K562 (cell line): ENCODE measurements around the gene TIMP2. TPM values are rescaled to one million over a fixed set of nuclear protein-coding genes. Genes with fewer than 3 reads are reported as not detected.
A peak's percentile ranks its signal among the peaks of the same experiment; 100 is the strongest.

Experiments
- ATAC-seq: fragments of 200-7000 bp; cut with Tn5 transposase; 3 replicates; pipeline ENCODE4 v1.9.1; 2020; ENCODE audit warnings: moderate library complexity
- BruUV-seq: library from RNA; stranded (reverse); fragments of 400-500 nt; replicated peaks from 2 replicates; lab custom pipeline; 2021; lab: Mats Ljungman, UMichigan
- CTCF ChIA-PET: fragments of 300-600 bp; formaldehyde crosslinking; extraction: SDS; loops from one replicate; lab custom pipeline; 2021; ENCODE audit warnings: low intra/inter-chr PET ratio; lab: Yijun Ruan, JAX
- POLR2A ChIA-PET: fragments of 300-600, 350-650 bp; sonication (Branson Sonifier 250); formaldehyde crosslinking; extraction: SDS; loops from one replicate; lab custom pipeline; 2021; ENCODE audit warnings: antibody characterized with exemption, inconsistent platforms; lab: Yijun Ruan, JAX
- DNase-seq, 4 experiments: peaks; one replicate each; pipeline versions ENCODE4 v3.0.0 to v3.0.0-alpha.2; 2011 to 2018; ENCODE audit warnings: low spot score in 3 of 4, mixed read lengths in 3 of 4; ENCODE audit errors: extremely low read depth in 1 of 4
- FAIRE-seq: peaks from 2 replicates; lab custom pipeline; 2011; peaks lifted over from hg19 to GRCh38; lab: Jason Lieb, UNC
- H2AFZ ChIP-seq: 2 replicates; pipeline ENCODE4 v1.6.0; 2011; ENCODE audit warnings: low read depth, low read length, control low read depth, inconsistent platforms
- H3K27ac ChIP-seq: fragments of 200-600 bp; 3 replicates; pipeline ENCODE4 v1.8.0; 2011; ENCODE audit warnings: low read depth, mild to moderate bottlenecking, control low read depth, inconsistent platforms, low read length, moderate library complexity, mixed read lengths; ENCODE audit errors: extremely low read depth
- H3K27me3 ChIP-seq, 2 experiments: fragments of 300-600 bp in 1 of 2; 2 replicates in 1 of 2; 3 replicates in 1 of 2; pipeline versions ENCODE4 v1.6.0 to v1.8.0; 2011; ENCODE audit warnings: inconsistent platforms in 2 of 2, low read length in 2 of 2, mild to moderate bottlenecking in 1 of 2, mixed read lengths in 1 of 2, moderate library complexity in 1 of 2; ENCODE audit not compliant: control insufficient read depth in 2 of 2, insufficient read depth in 2 of 2
- H3K36me3 ChIP-seq: fragments of 300-600 bp; 3 replicates; pipeline ENCODE4 v1.8.0; 2011; ENCODE audit warnings: mild to moderate bottlenecking, low read length, inconsistent platforms; ENCODE audit not compliant: control insufficient read depth, insufficient read depth
- H3K4me1 ChIP-seq, 2 experiments: fragments of 200-600 bp in 1 of 2; replicated peaks in 1 of 2; 2 replicates in 1 of 2; 3 replicates in 1 of 2; pipeline versions ENCODE4 v1.5.1 to v1.8.0; 2011; ENCODE audit warnings: inconsistent platforms in 2 of 2, low read length in 2 of 2, mild to moderate bottlenecking in 1 of 2, mixed read lengths in 1 of 2, moderate library complexity in 1 of 2; ENCODE audit not compliant: control insufficient read depth in 2 of 2, insufficient read depth in 2 of 2
- H3K4me2 ChIP-seq: 2 replicates; pipeline ENCODE4 v1.6.1; 2011; ENCODE audit warnings: low read length, control low read depth, inconsistent platforms, mixed read lengths; ENCODE audit not compliant: insufficient read depth
- H3K4me3 ChIP-seq: fragments of 200-600 bp; sonication (generic), shearing (Covaris generic); 2 replicates; pipeline ENCODE4 v1.5.1; 2016; ENCODE audit warnings: control low read depth, inconsistent platforms
- H3K79me2 ChIP-seq: fragments of 200-600 bp; 3 replicates; pipeline ENCODE4 v1.8.0; 2011; ENCODE audit warnings: low read length, inconsistent platforms; ENCODE audit not compliant: control insufficient read depth, insufficient read depth
- H3K9ac ChIP-seq, 2 experiments: 2 replicates each; pipeline versions ENCODE4 v1.6.0 to v1.6.1; 2011; ENCODE audit warnings: low read depth in 2 of 2, low read length in 2 of 2, control low read depth in 1 of 2, inconsistent platforms in 1 of 2, mild to moderate bottlenecking in 1 of 2, mixed read lengths in 1 of 2; ENCODE audit not compliant: insufficient read depth in 1 of 2
- H3K9me1 ChIP-seq: one replicate; pipeline ENCODE4 v1.6.0; 2011; ENCODE audit warnings: inconsistent platforms, mild to moderate bottlenecking, low read length, moderate library complexity; ENCODE audit not compliant: control insufficient read depth, insufficient read depth
- H3K9me3 ChIP-seq: replicated peaks from 2 replicates; pipeline ENCODE4 v1.5.1; 2011; ENCODE audit warnings: low read depth, low read length, inconsistent platforms; ENCODE audit not compliant: control insufficient read depth, insufficient read depth
- H4K20me1 ChIP-seq: replicated peaks from 2 replicates; pipeline ENCODE4 v1.6.1; 2011; ENCODE audit warnings: low read length, inconsistent platforms, mixed read lengths; ENCODE audit not compliant: control insufficient read depth, insufficient read depth
- CEBPG ChIP-seq, 3 experiments: fragments of 200-800 bp in 1 of 3; sonication (Bioruptor generic) in 1 of 3; sonication (generic) in 1 of 3; formaldehyde crosslinking in 1 of 3; IDR thresholded peaks in 2 of 3; conservative IDR thresholded peaks in 1 of 3; 2 replicates each; pipeline versions ENCODE4 v1.6.1 to v1.8.0; 2016 to 2022; ENCODE audit warnings: missing compliant biosample characterization in 2 of 3, missing genetic modification characterization in 2 of 3, mild to moderate bottlenecking in 1 of 3, missing genetic modification reagents in 1 of 3
- FOXK2 ChIP-seq, 2 experiments: fragments of 450-650 bp; IDR thresholded peaks in 1 of 2; conservative IDR thresholded peaks in 1 of 2; 2 replicates each; pipeline ENCODE4 v1.6.1; 2016; ENCODE audit warnings: low read depth in 2 of 2, mild to moderate bottlenecking in 1 of 2
- IRF1 ChIP-seq: sonication (generic); formaldehyde crosslinking; IDR thresholded peaks from 2 replicates; pipeline ENCODE4 v1.8.0; 2022; ENCODE audit warnings: missing genetic modification reagents, mild to moderate bottlenecking, borderline replicate concordance
- ZNF133 ChIP-seq: fragments of 250-450 bp; sonication (Bioruptor Pico); IDR thresholded peaks from 2 replicates; pipeline ENCODE4 v1.4.0; 2020; ENCODE audit warnings: mild to moderate bottlenecking
- ZNF407 ChIP-seq: fragments of 450-650 bp; IDR thresholded peaks from 2 replicates; pipeline ENCODE4 v1.6.1; 2016; ENCODE audit warnings: low read depth
- WGBS: fragments of 100-300 bp; shearing (Covaris generic); methylation state at CpG from one replicate; pipeline ENCODE4 v1.1.6; 2016; ENCODE audit warnings: low coverage, mixed read lengths; ENCODE audit not compliant: insufficient coverage; ENCODE audit errors: missing lambda C conversion rate; 5-methylcytosine and 5-hydroxymethylcytosine counted together
- in situ Hi-C: fragments of 300-500 bp; cut with MboI; formaldehyde crosslinking; loops from 4 replicates; pipeline ENCODE4 v1.15.0; 2018; ENCODE audit warnings: inconsistent platforms, mixed read lengths
- intact Hi-C: fragments of 100-400 bp; cut with micrococcal nuclease; formaldehyde crosslinking; loops from 2 replicates; pipeline ENCODE4 v1.14.2; 2022
- polyA plus RNA-seq, 8 experiments: library from polyadenylated mRNA; depleted of rRNA in 4 of 8; stranded (reverse) in 5 of 8; unstranded in 3 of 8; fragments of >200 nt; fragmentation: Nextera tagmentation in 2 of 8; fragmentation: Illumina TruSeq in 1 of 8; extraction: Ambion mirVana in 2 of 8; extraction: Trizol in 1 of 8; gene quantifications; 2 replicates each; pipeline versions ENCODE4 v1.2.1 to v1.2.3, GENCODE V29; 2011 to 2014; ENCODE audit warnings: inconsistent platforms in 1 of 8, missing spikeins in 1 of 8
- total RNA-seq, 7 experiments: library from RNA; depleted of rRNA in 6 of 7; stranded (reverse); fragments of >200 nt in 6 of 7; fragmentation: Illumina TruSeq in 2 of 7; extraction: Trizol in 2 of 7; gene quantifications; 2 replicates each; pipeline versions ENCODE4 v1.2.1 to v1.2.3, GENCODE V29; 2011 to 2021; ENCODE audit warnings: low replicate concordance in 1 of 7

TIMP2 gene
- total and polyA plus RNA-seq, 9 of the 15 experiments (the other 6 are each of a cell fraction or from before 2014, with no cell fraction given) = 0.55 TPM; not detected in 8

- ATAC-seq = no peak
- intact Hi-C loops = no loop called here
- in situ Hi-C loops = no loop called here
- peaks cover 43% of the 10 kb centered on the region for H3K79me2 ChIP-seq
- H3K36me3 ChIP-seq = peaks cover 43% of the 10 kb centered on the region
- H3K27me3 ChIP-seq = no peaks in the 10 kb centered on the region
- no peaks in the 10 kb centered on the region for H3K9me3 ChIP-seq
- peak overlapping the region; percentile 63 for H3K4me3 ChIP-seq
- peaks cover 4% of the 10 kb centered on the region for H3K9me1 ChIP-seq
- H3K9ac ChIP-seq = peak overlapping the region; percentile 71 to 93
- CTCF ChIA-PET = no interaction called here
- no peak for FAIRE-seq
- 3% methylated on average over 11 of the region's 11 CpGs for WGBS
- TSS peak; percentile 35 for BruUV-seq
- 0 out of 2 replicates have a peak overlapping the region, but pooled peaks have one; percentile 77 for H2AFZ ChIP-seq
- peak overlapping the region; percentile 100 for H3K4me2 ChIP-seq
- TF ChIP-seq IRF1 (CRISPR knock-in tag) (no peak), FOXK2 (conservative IDR thresholded peaks at IDR 0.05 in 1 of 2, IDR thresholded peaks at IDR 0.05 in 1 of 2; ENCODE audit: low read depth in 2 of 2) (0 out of 4 replicates have a peak, but pooled peaks of 1 of the 2 experiments have one; percentile 12), ZNF407 (no peak), ZNF133 (no peak), CEBPG (CRISPR knock-in tag; IDR thresholded peaks at IDR 0.05) (no peak), CEBPG (tag; conservative IDR thresholded peaks at IDR 0.05 in 1 of 2, IDR thresholded peaks at IDR 0.05 in 1 of 2) (peak; percentile 61 to 81; a peak in 3 of 4 replicates)
- H3K4me1 ChIP-seq = peaks cover 17 to 31% of the 10 kb centered on the region in 2 experiments
- peak overlapping the region; percentile 90 for H3K27ac ChIP-seq
- H4K20me1 ChIP-seq = peaks cover 15% of the 10 kb centered on the region
- DNase-seq = peak in 3 of 4 experiments; percentile 6 to 15 (median 13)
- POLR2A ChIA-PET = no interaction called here
Observed at GRCh38 chr17:78839235-78839761, 85.9 kb downstream of the TIMP2 start.
